NCI-H2196 treated with DMSO at 0.1 percent for 48 hours (cell line): Measurements from ENCODE around the gene SND1.

Experiments used
- DNase-seq: peaks from one replicate; lab custom pipeline; 2025; ENCODE audit not compliant: unreplicated experiment; lab: John Stamatoyannopoulos, UW

Gene SND1

DNA sequence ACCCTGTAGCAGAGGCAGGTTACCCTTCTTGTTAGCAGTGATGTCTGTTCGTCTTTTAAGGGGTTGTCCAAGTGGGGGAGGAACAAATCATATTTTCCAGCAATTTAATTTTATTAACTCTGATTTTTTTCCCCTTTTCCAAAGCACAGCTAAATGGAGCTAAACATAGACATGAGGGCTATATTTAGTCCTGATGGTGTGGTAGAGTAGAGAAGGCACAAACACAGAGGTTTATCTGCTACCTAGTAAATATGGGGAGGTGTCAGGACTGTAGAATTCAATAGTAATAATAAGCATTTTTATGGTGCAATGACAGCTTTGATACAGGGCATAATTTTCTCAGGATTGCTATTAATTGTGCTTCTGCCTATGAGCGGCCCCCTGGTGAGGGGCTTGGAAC, 356.8 kb downstream of the SND1 start:
- no peak for DNase-seq

DNA sequence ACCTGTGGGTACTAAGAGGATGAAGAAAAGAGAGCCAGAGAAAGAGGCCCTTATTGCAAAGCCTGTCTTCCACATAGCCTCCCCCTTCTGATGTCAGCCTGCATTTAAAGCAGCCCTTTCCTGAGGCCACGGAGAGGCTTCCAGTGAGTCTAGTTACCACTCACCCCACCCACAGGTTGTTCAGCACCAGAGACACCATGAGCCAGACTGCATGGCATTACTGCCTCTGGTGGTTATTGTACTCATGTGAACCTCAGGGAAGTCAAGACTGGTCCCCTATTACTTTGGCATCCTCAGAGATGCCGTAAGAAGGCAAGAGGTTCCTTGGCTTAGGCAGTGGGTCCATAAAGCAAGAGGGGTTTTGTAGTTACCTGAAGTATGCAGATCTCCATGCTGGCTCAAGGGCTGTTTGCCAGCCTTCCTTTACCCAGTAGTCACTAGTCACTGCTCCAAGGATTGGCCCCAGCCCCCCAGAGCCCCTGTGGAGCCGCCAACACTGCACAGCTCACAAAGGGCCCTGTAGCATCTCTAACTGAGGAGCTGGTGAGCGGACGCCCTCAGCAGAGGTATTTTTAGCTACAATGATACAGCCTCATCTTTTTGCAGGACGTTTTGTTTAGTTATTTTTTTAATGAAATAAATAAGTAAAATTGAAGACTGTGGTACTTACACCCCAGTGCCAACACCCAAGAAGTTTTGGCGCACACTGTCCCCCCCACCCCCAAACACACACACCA, 358.6 kb downstream of the SND1 start:
- DNase-seq = no peak

DNA sequence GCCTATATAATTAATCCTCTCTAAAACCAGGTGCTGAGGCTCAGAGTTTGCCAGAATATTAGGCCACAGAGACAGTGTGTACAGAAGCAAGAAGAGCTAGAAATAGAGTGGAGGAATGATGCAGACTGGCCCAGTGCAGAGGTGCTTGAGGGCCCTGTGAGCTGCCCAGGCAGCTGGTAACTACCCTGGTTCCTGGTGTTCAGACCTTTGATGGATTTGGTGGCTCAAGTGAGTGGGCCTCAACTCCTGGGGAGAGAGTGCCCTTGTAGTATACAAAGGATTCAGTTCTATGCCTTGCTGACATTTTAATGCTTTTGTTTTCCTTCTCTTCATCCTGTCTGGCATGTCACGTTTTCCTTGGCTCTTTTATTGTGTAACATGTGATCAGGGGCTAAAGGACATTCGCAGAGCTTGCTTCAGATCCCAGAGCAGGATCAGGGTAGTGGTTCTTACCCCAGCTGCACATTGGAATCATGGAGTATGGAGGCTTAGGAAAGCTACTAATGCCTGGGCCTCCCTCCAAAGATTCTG, 359.2 kb downstream of the SND1 start:
- no peak for DNase-seq

DNA sequence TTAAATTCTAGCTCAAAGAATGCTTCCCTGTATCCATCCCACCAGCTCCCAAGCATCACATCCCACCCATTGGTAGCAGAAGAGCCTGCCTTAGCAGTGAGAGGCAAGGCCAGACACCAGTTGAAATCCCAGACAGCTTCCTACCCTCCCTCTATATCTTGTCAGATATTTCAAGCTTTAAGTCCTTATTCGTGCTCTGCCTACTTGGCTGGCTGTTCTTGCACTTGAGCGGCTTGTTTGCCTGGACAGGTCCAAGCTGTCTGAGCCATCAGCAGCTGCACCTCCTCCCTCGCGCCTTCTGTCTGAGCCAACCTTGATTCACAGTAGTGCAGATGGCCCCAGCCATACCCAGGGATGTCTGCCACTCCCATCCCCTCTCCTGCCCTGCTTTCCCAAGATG, 362.8 kb downstream of the SND1 start:
- DNase-seq = no peak

DNA sequence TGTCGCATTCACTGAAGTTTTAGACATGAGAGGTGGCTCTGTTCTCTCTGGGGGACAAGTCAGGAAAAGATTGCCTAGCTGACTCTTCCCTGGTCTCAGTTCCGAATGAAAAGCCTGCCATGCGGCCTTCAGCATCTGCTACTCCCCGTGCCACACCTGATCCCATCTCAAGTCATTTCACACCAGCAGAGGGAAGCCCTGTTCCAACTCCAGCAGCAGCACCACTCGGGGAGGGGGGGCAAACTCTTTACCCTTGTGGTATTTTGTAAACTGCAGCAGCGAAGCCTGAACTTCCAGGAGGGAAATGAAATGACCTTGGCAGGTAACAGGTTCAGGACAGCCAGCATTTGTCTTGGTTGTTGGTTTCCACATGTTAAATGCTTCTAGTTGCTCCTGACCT, 365.5 kb downstream of the SND1 start:
- DNase-seq = no peak

DNA sequence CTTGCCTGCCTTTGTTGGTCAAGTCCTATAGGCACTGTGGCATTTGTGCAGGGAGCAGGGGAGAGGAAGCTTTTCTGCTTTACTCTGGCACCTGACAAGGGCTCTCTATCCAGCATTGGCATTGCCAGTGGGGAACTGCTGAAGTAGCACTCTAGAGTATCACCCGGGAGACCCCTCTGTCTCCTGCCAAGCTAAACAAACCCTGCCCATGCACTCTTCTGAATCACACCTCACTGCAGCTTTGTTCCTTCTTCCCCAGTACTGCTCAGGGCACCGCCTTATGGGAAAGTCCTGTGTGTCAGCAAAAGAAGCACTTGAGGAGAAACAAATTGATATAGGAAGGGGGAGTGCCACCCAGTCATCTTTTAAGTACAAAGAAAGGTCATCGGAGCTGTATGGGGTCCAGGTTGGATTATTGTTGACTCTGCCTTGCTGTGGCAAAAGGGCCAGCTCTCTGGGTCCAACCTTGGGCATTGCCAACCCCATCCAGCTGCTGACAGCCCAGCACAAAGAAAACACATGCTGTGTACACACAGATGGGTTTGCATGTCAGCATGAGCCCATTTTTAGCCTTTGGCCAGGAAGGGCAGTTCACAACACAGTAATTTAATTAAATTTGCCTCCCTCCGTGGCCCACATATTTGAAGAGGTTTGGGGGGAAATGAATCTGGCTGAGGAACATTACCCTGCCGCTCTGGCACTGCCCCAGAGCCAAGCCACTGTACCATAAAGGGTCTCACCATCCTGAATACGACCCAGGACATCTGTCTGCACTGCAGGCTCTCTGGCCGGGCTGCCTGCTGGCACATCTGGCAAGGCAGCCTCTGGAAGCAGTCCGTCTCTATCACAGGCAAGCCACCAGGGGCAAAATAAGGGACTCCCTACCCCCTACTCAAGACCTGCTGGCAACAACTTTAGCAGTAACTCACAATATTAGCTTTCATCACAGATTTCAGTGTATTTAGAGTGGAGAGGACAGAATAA, 366.2 kb downstream of the SND1 start:
- DNase-seq = peak; percentile 87

DNA sequence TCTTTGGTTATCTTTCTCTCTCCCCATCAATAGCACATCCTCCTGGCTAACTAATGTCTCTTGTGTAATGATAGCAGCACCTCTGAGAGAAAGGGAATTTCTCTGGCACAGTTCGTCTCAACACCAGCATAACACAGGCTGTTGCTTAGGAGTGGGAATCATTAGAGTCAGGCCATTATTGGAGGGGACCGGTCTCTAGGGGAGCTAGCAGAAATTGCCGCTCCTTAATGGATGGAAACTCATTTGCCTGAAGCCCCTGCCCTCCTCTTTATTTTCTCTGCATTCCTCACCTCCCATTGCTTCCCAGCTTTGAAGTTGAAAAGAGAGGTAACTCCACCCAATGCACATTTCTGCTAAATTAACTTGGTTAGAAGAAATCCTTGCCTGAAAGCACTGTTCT, 367.3 kb downstream of the SND1 start:
- DNase-seq = no peak

DNA sequence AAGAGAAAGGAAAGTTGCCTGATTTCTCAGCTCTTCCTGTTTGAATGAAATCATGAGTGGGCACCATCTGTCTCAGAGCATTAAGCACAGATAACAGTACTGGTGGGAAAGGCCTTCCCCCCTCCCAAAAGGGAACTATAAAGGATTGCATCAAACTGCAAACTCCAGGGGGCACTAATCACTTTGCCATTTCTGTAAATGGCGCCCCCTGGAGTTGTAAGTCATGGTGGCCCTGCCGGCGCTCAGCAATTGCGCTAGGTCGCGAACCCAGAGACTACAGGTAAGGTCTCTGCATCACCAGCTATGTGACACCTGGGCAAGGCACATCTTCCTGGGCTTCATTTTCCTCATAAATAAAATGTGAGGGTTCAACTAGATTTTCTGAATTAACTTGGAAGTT, 368.2 kb downstream of the SND1 start:
- DNase-seq = no peak

DNA sequence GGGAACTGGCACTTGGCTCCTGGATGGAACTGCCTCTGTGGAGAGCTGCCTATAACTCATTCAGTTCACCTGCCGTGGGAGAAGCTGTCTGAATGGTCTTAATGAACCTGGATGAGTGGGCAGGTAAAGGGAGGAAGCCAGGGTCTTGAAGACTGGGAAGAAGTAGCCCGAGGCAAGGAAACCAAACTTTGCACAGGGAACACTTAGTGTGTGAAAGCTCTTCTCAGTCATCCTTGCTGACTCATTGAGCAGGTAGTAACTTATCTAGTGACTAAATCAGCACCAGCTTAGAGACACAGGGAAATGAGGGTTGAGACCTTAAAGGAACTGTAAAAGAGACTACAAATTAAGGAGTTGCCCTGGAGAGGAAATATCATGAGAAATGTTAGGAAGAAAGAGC, 369.4 kb downstream of the SND1 start:
- no peak for DNase-seq

DNA sequence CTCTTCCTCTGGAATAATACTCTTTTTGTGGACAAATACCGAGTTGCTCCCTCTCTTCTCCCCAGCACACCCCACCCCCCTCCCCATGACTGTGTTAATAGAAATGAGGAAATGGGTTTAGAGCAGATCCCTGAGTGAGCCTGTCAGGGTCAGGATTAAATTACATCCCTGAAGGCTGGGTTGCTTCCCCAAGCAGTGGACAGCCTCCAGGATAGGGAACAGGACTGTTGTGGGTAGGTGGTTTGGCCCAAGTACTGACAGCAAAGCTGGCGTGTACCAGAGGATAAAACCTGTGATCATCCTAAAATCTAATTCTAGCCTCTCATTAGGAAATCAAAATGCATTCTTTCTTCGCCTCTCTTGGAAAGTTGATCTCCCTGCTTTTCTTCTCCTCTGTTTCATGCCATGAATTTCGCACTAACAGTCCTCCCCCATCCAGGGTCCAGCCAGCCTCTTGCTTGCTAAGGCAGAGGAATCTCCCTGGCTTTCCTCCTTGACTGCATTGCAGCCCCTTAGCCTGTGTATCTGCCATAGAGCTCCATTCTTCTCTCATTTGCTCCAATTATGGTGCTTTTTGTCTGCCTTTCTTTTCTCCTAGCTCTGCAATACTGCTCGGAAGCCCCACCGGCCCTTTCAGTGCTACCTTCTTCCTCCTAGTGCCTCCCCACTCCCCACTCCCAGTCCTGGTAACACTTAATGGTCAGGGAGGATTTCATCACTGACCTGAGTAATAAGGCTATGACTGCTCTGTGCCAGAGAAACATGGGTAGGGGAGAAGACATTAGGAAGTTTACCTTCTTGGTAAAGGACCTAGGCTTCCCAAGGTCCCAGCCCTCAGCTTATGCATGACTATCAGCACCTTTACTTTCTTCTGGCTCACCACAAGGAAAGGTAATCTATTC, 370.9 kb downstream of the SND1 start:
- DNase-seq = no peak

DNA sequence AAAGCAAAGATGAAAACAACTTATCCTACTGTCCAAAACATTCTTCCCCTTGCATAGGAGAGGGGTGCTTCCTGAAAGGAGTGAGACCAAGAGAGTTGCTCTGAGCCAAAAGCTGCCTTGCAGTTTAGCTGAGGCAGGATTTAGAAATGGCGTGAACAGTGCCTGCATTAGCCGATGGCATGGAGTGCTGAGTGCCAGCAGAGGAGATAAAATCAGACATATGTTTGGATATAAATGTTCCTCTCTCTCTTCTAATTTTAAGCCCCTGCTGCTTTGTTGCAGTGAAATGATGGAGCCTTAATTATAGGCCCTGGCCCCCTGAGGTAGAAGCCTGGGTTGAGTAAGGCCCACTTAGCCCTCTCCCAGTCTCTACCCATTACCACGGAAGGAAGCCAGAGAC, 372.2 kb downstream of the SND1 start:
- no peak for DNase-seq

DNA sequence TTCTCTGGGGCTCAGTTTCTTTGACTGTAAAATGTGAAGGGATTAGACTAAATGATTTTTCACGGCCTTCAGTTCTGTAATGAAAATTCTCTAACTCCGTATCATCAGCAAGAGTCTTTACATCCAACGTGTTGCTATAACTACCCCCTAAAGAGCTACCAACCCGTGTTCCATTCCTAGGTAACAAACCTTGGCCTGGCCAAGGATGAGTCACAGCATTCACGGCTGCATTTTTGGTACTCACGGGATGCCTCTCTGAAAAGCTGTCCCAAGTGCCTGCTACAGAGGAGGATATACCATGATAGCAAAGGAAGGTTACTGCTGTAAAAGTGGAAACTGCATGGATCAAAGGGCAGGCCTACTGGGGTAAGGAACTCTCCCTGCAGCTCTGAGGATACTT, 373.4 kb downstream of the SND1 start:
- no peak for DNase-seq

DNA sequence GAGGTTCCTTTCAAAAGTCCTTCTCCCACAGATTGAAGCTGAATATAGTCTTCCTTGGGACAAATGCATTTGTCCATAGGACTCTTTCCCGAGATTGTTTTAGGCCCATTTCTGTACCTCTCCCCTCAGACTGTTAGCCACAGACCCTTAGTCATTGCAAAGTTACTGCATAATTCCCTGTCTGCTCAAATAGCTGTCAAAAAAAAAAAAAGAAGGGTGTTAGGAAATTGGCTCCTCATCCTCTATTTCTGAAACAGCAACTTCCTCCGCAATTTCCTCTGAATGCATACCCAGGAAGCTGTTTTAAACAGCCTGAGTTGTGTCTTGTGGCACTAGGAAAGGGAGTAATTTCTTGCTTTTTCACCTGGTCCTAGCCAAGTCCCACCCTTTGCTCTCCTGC, 373.8 kb downstream of the SND1 start:
- no peak for DNase-seq

DNA sequence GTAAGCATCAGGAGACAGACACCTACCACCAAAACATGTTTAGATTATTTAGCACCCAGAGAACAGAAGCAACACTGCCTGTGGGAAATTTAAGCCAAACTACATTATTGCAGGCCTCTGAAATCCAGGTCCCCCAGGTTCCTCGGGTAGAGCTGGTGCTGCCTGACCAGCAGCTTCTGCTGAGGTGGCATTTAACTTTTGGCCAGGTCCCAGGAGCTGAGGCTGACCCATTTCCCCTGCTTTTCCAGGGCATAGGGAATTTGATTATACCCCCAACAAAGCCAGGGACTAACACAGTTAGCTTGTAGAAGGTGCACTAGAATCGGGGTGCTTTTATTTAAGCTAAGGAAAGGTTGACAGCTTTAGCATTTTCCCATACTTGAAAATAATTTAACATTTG, 374.6 kb downstream of the SND1 start:
- DNase-seq = no peak

DNA sequence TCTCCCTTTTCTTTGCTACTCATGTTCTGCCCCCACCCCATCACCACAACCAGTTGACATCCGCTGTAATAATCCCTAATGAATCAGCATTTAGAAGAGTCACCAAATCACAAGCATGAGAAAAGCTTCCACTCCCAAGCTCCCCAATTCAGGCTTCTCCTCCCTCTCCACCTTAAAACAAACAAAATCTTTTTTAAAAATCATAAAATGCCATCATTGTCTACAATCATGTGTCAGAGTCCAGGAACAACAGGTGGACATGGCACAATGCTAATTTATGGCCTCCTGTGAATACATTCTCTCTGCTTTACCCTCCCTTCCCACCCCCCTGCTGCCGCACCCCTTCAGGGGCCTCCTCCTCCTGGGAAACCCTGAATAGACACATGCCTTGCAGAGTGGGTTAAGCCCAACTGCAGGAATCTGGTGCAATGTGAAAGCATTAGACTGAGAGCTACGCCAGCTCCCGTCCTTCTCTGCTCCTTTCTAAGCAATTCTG, 375.5 kb downstream of the SND1 start:
- DNase-seq = no peak

DNA sequence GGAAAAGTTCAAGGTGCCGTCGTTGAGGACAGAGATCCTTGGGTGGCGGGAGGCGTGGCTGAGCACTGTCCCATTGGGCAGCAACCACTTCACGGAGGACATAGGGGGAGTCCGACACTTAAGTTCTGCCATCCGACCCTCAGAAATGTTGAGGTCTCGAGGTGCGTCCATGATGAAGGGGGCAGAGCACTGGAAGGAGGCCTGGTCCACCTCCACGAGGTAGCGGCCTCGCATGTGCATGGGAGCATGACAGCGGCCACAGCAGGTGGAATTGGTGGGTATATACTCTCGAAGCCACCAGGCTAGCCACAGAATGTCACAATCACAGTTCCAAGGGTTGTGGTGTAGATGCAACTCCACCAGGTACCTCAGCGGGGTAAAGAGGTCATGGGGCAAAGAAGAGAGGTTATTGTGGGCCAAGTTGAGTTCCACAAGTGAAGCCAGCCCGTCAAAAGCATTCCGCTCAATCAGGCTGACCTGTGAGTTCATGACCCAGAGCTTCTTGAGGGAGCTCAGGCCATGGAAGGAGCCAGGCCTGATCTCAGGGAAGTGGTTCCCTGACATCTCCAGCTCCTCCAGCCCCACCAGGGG, 377.5 kb downstream of the SND1 start:
- DNase-seq = no peak

DNA sequence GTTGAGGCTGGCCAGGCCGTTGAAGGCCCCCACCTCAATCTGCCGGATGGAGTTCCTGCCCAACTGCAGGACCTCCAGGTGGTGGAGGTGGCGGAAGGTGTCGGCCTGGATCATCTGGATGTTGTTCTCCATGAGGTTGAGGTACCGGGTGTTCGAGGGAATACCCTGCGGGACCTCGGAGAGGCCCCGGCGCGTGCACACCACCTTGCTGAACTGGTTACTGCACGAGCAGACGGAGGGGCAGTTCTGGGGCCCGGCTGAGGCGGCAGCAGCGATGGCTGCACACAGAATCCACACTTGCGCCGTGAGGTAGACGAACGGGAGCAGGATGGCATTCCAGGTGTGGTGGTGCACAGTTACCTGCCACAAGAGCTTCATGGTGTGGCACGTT, 378.3 kb downstream of the SND1 start:
- DNase-seq = no peak

DNA sequence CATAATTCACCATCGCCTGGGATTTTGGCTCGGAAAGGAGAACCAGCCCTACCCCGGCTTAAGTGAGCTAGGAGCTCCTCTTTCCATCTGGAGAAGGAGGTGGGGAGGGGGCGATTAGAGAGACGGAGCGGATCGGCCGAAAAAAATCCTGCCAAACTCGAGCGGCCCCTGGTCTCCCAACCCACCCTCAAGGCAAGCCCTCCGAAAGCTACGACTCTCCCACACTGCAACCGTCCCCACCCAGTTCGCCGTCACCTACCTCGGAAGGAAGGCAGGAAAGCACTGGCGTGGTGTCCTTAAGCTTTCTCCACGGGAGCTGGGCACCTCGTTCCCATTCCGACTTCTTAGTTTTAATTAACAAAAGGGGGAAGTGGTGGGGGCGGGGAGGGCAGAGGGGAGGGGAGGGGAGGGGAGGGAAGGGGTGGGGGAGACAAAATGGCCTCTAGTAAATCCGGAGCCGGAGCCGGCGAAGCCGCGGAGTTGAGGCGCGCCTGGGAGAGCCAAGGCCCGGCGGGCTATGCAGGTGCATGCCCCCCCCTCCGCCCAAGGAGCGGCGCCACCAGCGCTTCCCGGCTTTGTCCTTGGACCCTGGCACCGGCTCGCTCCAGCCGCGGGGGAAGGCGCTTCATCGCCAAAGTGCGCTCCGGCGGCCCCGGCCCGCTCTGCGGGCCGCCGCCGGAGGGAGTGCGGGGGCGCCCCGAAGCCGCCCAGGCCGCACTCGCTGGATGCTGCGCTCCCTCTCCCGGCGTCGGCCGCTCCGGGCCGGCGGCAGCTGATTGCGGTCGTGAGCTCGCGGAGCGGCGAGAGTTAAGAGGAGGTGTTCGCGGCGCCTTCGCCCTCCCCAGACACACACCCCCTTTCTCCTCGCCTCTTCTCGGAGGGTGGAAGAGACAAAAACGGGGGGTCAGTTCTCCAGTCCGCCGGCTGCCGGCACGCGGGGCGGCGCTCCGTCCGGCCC, 378.9 kb downstream of the SND1 start, which contains the start of gene LRRC4:
TSS of gene LRRC4 (minus strand) at position 784 of the 958 bp plus-strand sequence. CDS start 797 bp downstream, outside the sequence.
- no peak for DNase-seq

DNA sequence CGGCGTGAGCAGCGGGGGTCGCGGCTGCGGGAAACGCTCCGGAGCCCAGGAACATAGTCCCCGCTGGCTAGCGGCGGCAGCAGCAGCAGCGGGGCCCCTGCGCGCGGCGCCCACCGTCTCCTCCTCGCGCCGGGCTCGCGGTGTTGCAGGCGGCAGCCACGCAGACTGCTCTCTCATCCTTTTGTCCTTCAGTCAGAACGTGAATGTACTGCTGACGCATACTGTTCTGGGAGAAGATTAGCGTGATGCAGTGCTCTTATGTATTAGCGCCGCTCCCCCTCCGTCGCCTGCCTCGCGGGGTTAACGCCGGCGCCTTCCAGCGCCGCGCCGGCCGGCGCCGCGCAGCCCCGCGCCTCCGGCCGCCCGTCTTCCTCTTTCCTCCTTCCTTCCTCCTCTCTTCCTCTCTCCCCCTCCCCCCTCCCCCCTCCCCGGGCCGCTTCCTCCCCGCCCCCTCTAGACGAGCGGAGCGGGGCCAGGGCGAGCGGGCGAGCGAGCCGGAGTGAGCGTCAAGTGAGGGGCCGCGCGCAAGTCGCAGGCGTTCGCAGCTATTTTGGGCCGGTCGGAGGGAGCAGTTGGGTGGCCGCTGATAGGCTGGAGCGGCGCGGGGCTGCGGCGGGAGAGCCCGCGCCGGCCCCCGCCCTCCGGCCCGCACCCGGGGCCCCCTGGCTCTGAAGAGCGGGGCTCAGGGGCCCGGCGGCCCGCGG, 380.1 kb downstream of the SND1 start:
- DNase-seq = no peak
